Testis (tissue), 2 donors: ENCODE results near the gene TTC3.

Experiments
- POLR2A ChIP-seq: fragments of 450-650 bp; IDR thresholded peaks from one replicate; pipeline ENCODE4 v1.6.1; 2017; ENCODE audit warnings: antibody characterized with exemption, mild to moderate bottlenecking, moderate library complexity
- TF ChIP-seq, protein P1 (sequence below), 3 experiments: fragments of 450-650 bp in 2 of 3; fragments of 200-600 bp in 1 of 3; sonication (generic) in 1 of 3; IDR thresholded peaks; one replicate each; pipeline ENCODE4 v1.5.1; 2016 to 2019; ENCODE audit warnings: antibody characterized with exemption in 3 of 3, mild to moderate bottlenecking in 2 of 3, moderate library complexity in 1 of 3

- TF ChIP-seq, protein P1, sequence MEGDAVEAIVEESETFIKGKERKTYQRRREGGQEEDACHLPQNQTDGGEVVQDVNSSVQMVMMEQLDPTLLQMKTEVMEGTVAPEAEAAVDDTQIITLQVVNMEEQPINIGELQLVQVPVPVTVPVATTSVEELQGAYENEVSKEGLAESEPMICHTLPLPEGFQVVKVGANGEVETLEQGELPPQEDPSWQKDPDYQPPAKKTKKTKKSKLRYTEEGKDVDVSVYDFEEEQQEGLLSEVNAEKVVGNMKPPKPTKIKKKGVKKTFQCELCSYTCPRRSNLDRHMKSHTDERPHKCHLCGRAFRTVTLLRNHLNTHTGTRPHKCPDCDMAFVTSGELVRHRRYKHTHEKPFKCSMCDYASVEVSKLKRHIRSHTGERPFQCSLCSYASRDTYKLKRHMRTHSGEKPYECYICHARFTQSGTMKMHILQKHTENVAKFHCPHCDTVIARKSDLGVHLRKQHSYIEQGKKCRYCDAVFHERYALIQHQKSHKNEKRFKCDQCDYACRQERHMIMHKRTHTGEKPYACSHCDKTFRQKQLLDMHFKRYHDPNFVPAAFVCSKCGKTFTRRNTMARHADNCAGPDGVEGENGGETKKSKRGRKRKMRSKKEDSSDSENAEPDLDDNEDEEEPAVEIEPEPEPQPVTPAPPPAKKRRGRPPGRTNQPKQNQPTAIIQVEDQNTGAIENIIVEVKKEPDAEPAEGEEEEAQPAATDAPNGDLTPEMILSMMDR (IDR thresholded peaks at IDR 0.05): no peak
- TF ChIP-seq POLR2A: no peak
These were observed 31.3 kb upstream of the TTC3 start for GRCh38 chr21:37041706-37042271.
